ENCODE data around the gene RGS5. TPM values are rescaled to one million over a fixed set of nuclear protein-coding genes. Genes with fewer than 3 reads are reported as not detected.

The RGS5 gene
- total and polyA plus RNA-seq, 2 experiments from 2014 or later = 23.4 to 48.3 TPM

DNA sequence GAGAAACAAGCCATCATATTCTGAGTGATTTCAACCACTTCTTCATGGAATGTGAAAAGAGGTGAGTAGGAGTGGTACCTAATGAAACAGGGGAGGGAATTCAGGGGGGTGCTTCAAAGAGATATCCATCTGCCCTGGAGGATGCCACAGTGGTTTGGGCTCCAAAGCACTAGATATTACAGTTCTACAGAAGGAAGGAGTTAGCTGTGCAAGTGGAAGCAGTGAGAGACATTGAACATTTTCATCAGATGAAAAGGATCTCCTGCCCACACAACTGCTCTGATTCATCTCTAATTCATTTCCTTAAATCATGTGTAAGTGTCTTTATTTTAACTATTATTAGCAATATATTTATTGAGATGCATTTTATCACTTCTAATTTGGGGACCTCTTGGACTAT, 2.8 kb upstream of the RGS5 start:
- Histone ChIP-seq H3K27me3 (ENCODE audit: insufficient read depth) (no peaks in the 10 kb centered on the region), H3F3A (replicated peaks; ENCODE audit: low read depth) (peaks cover 6% of the 10 kb centered on the region; the same call in 1 of the 2 replicates), H2AFZ (no peak overlapping the region), H3K4me2 (no peak overlapping the region), H3K9me2 (ENCODE audit: insufficient read depth) (no peaks in the 10 kb centered on the region), H3K4me1 (ENCODE audit: insufficient read depth) (peaks cover 31% of the 10 kb centered on the region), H4K20me1 (replicated peaks; ENCODE audit: insufficient read depth) (no peaks in the 10 kb centered on the region), H3K27ac (ENCODE audit: low read depth) (no peak overlapping the region), H3K36me3 (ENCODE audit: insufficient read depth) (no peaks in the 10 kb centered on the region), H3K4me3 (no peak overlapping the region), H3K79me2 (replicated peaks; ENCODE audit: insufficient read depth) (peaks cover 14% of the 10 kb centered on the region)
- no peaks in the 10 kb centered on the region for H3K36me3 Mint-ChIP-seq (ENCODE audit: low read depth)
- H3K27ac Mint-ChIP-seq = no peak overlapping the region; the same call in 1 of the 2 replicates
- TF ChIP-seq, protein P1, sequence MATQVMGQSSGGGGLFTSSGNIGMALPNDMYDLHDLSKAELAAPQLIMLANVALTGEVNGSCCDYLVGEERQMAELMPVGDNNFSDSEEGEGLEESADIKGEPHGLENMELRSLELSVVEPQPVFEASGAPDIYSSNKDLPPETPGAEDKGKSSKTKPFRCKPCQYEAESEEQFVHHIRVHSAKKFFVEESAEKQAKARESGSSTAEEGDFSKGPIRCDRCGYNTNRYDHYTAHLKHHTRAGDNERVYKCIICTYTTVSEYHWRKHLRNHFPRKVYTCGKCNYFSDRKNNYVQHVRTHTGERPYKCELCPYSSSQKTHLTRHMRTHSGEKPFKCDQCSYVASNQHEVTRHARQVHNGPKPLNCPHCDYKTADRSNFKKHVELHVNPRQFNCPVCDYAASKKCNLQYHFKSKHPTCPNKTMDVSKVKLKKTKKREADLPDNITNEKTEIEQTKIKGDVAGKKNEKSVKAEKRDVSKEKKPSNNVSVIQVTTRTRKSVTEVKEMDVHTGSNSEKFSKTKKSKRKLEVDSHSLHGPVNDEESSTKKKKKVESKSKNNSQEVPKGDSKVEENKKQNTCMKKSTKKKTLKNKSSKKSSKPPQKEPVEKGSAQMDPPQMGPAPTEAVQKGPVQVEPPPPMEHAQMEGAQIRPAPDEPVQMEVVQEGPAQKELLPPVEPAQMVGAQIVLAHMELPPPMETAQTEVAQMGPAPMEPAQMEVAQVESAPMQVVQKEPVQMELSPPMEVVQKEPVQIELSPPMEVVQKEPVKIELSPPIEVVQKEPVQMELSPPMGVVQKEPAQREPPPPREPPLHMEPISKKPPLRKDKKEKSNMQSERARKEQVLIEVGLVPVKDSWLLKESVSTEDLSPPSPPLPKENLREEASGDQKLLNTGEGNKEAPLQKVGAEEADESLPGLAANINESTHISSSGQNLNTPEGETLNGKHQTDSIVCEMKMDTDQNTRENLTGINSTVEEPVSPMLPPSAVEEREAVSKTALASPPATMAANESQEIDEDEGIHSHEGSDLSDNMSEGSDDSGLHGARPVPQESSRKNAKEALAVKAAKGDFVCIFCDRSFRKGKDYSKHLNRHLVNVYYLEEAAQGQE (IDR thresholded peaks at IDR 0.05; ENCODE audit: unreplicated experiment) = no peak
- no peak for TF ChIP-seq CREB1 (CRISPR knock-in tag; IDR thresholded peaks at IDR 0.05; ENCODE audit: low read depth)
- TF ChIP-seq JUNB (IDR thresholded peaks at IDR 0.05; ENCODE audit: unreplicated experiment) = no peak
- TF ChIP-seq, protein P2, sequence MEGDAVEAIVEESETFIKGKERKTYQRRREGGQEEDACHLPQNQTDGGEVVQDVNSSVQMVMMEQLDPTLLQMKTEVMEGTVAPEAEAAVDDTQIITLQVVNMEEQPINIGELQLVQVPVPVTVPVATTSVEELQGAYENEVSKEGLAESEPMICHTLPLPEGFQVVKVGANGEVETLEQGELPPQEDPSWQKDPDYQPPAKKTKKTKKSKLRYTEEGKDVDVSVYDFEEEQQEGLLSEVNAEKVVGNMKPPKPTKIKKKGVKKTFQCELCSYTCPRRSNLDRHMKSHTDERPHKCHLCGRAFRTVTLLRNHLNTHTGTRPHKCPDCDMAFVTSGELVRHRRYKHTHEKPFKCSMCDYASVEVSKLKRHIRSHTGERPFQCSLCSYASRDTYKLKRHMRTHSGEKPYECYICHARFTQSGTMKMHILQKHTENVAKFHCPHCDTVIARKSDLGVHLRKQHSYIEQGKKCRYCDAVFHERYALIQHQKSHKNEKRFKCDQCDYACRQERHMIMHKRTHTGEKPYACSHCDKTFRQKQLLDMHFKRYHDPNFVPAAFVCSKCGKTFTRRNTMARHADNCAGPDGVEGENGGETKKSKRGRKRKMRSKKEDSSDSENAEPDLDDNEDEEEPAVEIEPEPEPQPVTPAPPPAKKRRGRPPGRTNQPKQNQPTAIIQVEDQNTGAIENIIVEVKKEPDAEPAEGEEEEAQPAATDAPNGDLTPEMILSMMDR (conservative IDR thresholded peaks at IDR 0.05; ENCODE audit: low read depth in 2 of 2) = no peak
- no peak for TF ChIP-seq ZNF114 (CRISPR knock-in tag; IDR thresholded peaks at IDR 0.05)
- TF ChIP-seq POLR2AphosphoS5 (IDR thresholded peaks at IDR 0.05; ENCODE audit: low read depth) = no peak
- no peak for TF ChIP-seq ZNF331 (CRISPR knock-in tag; IDR thresholded peaks at IDR 0.05; ENCODE audit: low read depth)
- TF ChIP-seq EZH2phosphoT487 (IDR thresholded peaks at IDR 0.05; ENCODE audit: unreplicated experiment) = no peak
- TF ChIP-seq, protein P3, sequence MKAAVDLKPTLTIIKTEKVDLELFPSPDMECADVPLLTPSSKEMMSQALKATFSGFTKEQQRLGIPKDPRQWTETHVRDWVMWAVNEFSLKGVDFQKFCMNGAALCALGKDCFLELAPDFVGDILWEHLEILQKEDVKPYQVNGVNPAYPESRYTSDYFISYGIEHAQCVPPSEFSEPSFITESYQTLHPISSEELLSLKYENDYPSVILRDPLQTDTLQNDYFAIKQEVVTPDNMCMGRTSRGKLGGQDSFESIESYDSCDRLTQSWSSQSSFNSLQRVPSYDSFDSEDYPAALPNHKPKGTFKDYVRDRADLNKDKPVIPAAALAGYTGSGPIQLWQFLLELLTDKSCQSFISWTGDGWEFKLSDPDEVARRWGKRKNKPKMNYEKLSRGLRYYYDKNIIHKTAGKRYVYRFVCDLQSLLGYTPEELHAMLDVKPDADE (IDR thresholded peaks at IDR 0.05) = no peak
- TF ChIP-seq, protein P4, sequence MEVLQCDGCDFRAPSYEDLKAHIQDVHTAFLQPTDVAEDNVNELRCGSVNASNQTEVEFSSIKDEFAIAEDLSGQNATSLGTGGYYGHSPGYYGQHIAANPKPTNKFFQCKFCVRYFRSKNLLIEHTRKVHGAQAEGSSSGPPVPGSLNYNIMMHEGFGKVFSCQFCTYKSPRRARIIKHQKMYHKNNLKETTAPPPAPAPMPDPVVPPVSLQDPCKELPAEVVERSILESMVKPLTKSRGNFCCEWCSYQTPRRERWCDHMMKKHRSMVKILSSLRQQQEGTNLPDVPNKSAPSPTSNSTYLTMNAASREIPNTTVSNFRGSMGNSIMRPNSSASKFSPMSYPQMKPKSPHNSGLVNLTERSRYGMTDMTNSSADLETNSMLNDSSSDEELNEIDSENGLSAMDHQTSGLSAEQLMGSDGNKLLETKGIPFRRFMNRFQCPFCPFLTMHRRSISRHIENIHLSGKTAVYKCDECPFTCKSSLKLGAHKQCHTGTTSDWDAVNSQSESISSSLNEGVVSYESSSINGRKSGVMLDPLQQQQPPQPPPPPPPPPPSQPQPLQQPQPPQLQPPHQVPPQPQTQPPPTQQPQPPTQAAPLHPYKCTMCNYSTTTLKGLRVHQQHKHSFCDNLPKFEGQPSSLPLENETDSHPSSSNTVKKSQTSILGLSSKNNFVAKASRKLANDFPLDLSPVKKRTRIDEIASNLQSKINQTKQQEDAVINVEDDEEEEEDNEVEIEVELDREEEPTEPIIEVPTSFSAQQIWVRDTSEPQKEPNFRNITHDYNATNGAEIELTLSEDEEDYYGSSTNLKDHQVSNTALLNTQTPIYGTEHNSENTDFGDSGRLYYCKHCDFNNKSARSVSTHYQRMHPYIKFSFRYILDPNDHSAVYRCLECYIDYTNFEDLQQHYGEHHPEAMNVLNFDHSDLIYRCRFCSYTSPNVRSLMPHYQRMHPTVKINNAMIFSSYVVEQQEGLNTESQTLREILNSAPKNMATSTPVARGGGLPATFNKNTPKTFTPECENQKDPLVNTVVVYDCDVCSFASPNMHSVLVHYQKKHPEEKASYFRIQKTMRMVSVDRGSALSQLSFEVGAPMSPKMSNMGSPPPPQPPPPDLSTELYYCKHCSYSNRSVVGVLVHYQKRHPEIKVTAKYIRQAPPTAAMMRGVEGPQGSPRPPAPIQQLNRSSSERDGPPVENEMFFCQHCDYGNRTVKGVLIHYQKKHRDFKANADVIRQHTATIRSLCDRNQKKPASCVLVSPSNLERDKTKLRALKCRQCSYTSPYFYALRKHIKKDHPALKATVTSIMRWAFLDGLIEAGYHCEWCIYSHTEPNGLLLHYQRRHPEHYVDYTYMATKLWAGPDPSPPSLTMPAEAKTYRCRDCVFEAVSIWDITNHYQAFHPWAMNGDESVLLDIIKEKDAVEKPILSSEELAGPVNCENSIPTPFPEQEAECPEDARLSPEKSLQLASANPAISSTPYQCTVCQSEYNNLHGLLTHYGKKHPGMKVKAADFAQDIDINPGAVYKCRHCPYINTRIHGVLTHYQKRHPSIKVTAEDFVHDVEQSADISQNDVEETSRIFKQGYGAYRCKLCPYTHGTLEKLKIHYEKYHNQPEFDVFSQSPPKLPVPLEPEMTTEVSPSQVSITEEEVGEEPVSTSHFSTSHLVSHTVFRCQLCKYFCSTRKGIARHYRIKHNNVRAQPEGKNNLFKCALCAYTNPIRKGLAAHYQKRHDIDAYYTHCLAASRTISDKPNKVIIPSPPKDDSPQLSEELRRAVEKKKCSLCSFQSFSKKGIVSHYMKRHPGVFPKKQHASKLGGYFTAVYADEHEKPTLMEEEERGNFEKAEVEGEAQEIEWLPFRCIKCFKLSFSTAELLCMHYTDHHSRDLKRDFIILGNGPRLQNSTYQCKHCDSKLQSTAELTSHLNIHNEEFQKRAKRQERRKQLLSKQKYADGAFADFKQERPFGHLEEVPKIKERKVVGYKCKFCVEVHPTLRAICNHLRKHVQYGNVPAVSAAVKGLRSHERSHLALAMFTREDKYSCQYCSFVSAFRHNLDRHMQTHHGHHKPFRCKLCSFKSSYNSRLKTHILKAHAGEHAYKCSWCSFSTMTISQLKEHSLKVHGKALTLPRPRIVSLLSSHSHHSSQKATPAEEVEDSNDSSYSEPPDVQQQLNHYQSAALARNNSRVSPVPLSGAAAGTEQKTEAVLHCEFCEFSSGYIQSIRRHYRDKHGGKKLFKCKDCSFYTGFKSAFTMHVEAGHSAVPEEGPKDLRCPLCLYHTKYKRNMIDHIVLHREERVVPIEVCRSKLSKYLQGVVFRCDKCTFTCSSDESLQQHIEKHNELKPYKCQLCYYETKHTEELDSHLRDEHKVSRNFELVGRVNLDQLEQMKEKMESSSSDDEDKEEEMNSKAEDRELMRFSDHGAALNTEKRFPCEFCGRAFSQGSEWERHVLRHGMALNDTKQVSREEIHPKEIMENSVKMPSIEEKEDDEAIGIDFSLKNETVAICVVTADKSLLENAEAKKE (CRISPR knock-in tag; IDR thresholded peaks at IDR 0.05) = no peak
- TF ChIP-seq NANOG (IDR thresholded peaks at IDR 0.05; ENCODE audit: borderline replicate concordance) = no peak
- no peak for TF ChIP-seq EZH2 (IDR thresholded peaks at IDR 0.05; ENCODE audit: low read depth, unreplicated experiment)
- TF ChIP-seq STAT1 (IDR thresholded peaks at IDR 0.05; ENCODE audit: unreplicated experiment) = no peak
- H3K9me3 Mint-ChIP-seq = no peaks in the 10 kb centered on the region
- no peak overlapping the region for H3K4me3 Mint-ChIP-seq
- peaks cover 22% of the 10 kb centered on the region for H3K4me1 Mint-ChIP-seq
- no peak for ATAC-seq
- no peaks in the 10 kb centered on the region for H3K27me3 Mint-ChIP-seq (ENCODE audit: insufficient read depth, low read depth, poor library complexity)
- no peak for DNase-seq (ENCODE audit: low spot score)
